Stimulated activated CD8-positive, alpha-beta memory T cell treated with anti-CD3 and anti-CD28 coated beads, Interleukin-4, amount 100 ng/mL, for 24 hours (primary cell): Measurements from ENCODE around the gene CSRP3.

Source experiments
- DNase-seq: peaks from one replicate; pipeline ENCODE4 v3.0.0-alpha.2; 2020; ENCODE audit warnings: low read depth

CSRP3 gene

GRCh38 chr11:19201737-19202605 lies at the start of gene CSRP3:
TSS of gene CSRP3 (minus strand) at chr11:19201983. CDS start at chr11:19192448, 9,535 bp downstream.
- no peak for DNase-seq

GRCh38 chr11:19251577-19251976 lies 49.8 kb upstream of the CSRP3 start:
- DNase-seq: no peak

GRCh38 chr11:19246816-19247215 lies 45.0 kb upstream of the CSRP3 start:
- no peak for DNase-seq

- DNase-seq: no peak
Observed at GRCh38 chr11:19245351-19245750, 43.6 kb upstream of the CSRP3 start.

GRCh38 chr11:19244621-19245020 lies 42.8 kb upstream of the CSRP3 start:
- DNase-seq: no peak

- DNase-seq: no peak
Observed at GRCh38 chr11:19244084-19244483, 42.3 kb upstream of the CSRP3 start.

- no peak for DNase-seq
Observed at GRCh38 chr11:19243613-19244012, 41.8 kb upstream of the CSRP3 start.

GRCh38 chr11:19243143-19243542 lies 41.4 kb upstream of the CSRP3 start:
- DNase-seq: no peak

GRCh38 chr11:19242179-19242932 lies 40.6 kb upstream of the CSRP3 start:
- no peak for DNase-seq

- DNase-seq: peak; percentile 16
Observed at GRCh38 chr11:19241260-19242178, 39.7 kb upstream of the CSRP3 start.

- peak; percentile 78 for DNase-seq
Observed at GRCh38 chr11:19240420-19241259, 38.9 kb upstream of the CSRP3 start, which contains the start of gene E2F8. TSS of gene E2F8 (minus strand) at chr11:19240945. CDS start at chr11:19240121, 824 bp downstream.

GRCh38 chr11:19239039-19239438 lies 37.3 kb upstream of the CSRP3 start:
- DNase-seq: no peak

GRCh38 chr11:19237813-19238212 lies 36.0 kb upstream of the CSRP3 start:
- no peak for DNase-seq

- DNase-seq: no peak
Observed at GRCh38 chr11:19237381-19237780, 35.6 kb upstream of the CSRP3 start.

GRCh38 chr11:19234231-19234817 lies 32.5 kb upstream of the CSRP3 start:
- DNase-seq: no peak

- no peak for DNase-seq
Observed at GRCh38 chr11:19232910-19233503, 31.2 kb upstream of the CSRP3 start.

GRCh38 chr11:19229671-19230070 lies 27.9 kb upstream of the CSRP3 start:
- no peak for DNase-seq

GRCh38 chr11:19228968-19229367 lies 27.2 kb upstream of the CSRP3 start:
- DNase-seq: no peak

GRCh38 chr11:19226378-19227195 lies 24.8 kb upstream of the CSRP3 start:
- no peak for DNase-seq
